Transverse colon (tissue), 4 donors: Measurements from ENCODE around the gene TMEM167A. TPM values are rescaled to one million over a fixed set of nuclear protein-coding genes. Genes with fewer than 3 reads are reported as not detected.

Experiments
- DNase-seq: peaks from one replicate; pipeline ENCODE4 v3.0.0-alpha.2; 2019
- H3K27ac ChIP-seq, 4 donors: fragments of 200-600 bp; sonication (generic); 2 replicates each; pipeline ENCODE4 v1.5.1; 2016 to 2018; ENCODE audit warnings: inconsistent platforms in 4 of 4
- H3K27me3 ChIP-seq: fragments of 200-600 bp; sonication (generic); 2 replicates; pipeline ENCODE4 v1.5.1; 2017; ENCODE audit warnings: inconsistent platforms
- H3K36me3 ChIP-seq, 4 donors: fragments of 200-600 bp; sonication (generic); 2 replicates each; pipeline ENCODE4 v1.5.1; 2017 to 2019; ENCODE audit warnings: inconsistent platforms in 4 of 4
- H3K4me1 ChIP-seq, 4 donors: fragments of 200-600 bp; sonication (generic); 2 replicates each; pipeline ENCODE4 v1.5.1; 2017 to 2020; ENCODE audit warnings: inconsistent platforms in 4 of 4
- H3K4me3 ChIP-seq, 4 donors: fragments of 200-600 bp; sonication (generic); 1 replicate in 1 of 4; 2 replicates in 3 of 4; pipeline versions ENCODE4 v1.5.1 to v1.6.1; 2017 to 2019; ENCODE audit warnings: inconsistent platforms in 4 of 4
- H3K9me3 ChIP-seq, 2 donors: fragments of 200-600 bp; sonication (generic); 2 replicates each; pipeline ENCODE4 v1.5.1; 2017 to 2019; ENCODE audit warnings: inconsistent platforms in 2 of 2
- CTCF ChIP-seq, 5 experiments: fragments of 200-600 bp in 3 of 5; fragments of 450-650 bp in 2 of 5; sonication (generic) in 3 of 5; IDR thresholded peaks; 1 replicate in 2 of 5; 2 replicates in 3 of 5; pipeline ENCODE4 v1.5.1; 2016 to 2017; ENCODE audit warnings: antibody characterized with exemption in 5 of 5, inconsistent platforms in 3 of 5, mild to moderate bottlenecking in 2 of 5, moderate library complexity in 1 of 5
- EP300 ChIP-seq: sonication (generic); formaldehyde crosslinking; IDR thresholded peaks from one replicate; pipeline ENCODE4 v1.6.1; 2017; ENCODE audit warnings: antibody characterized with exemption, low read depth
- POLR2A ChIP-seq: fragments of 450-650 bp; IDR thresholded peaks from one replicate; pipeline ENCODE4 v1.6.1; 2016; ENCODE audit warnings: antibody characterized with exemption, mild to moderate bottlenecking, moderate library complexity
- POLR2AphosphoS5 ChIP-seq, 3 donors: sonication (generic); formaldehyde crosslinking; IDR thresholded peaks; one replicate each; pipeline ENCODE4 v1.6.1; 2016; ENCODE audit warnings: antibody characterized with exemption in 3 of 3
- WGBS, 2 donors: methylation state at CpG; one replicate each; pipeline ENCODE4 v1.1.5; 2018; ENCODE audit warnings: low coverage in 1 of 2; 5-methylcytosine and 5-hydroxymethylcytosine counted together
- in situ Hi-C, 4 donors: fragments of 200-750 bp; cut with MboI; loops; one replicate each; pipeline versions ENCODE4 v1.15.0 to v1.15.1; 2017; ENCODE audit warnings: low sequenced_read_pairs in 3 of 4, low pct_ligation_motif_present in 1 of 4, low pct_unique_long_range_greater_than_20kb in 1 of 4
- intact Hi-C: fragments of 100-400 bp; cut with DNase I; formaldehyde crosslinking; loops from one replicate; pipeline ENCODE4 v1.15.1; 2023; ENCODE audit warnings: low total_unique reads
- total RNA-seq, 4 donors: library from RNA; depleted of rRNA; stranded (reverse); fragments of >200 nt; gene quantifications; one replicate each; pipeline ENCODE4 v1.1.0, GENCODE V29; 2016

The TMEM167A gene
- total RNA-seq, 4 donors from 2014 or later, result 7.0 to 42.9 (median 32.4) TPM

- Histone ChIP-seq H3K4me3 (no peak overlapping the region), H3K4me1 (no peaks in the 10 kb centered on the region), H3K9me3 (no peaks in the 10 kb centered on the region), H3K27me3 (no peaks in the 10 kb centered on the region), H3K27ac (no peak overlapping the region), H3K36me3 (peaks cover 0 to 8% (median 0%) of the 10 kb centered on the region in 4 donors)
- 91 to 100% methylated on average over 3 to 4 of the region's 4 CpGs for WGBS, 2 donors
- DNase-seq, result no peak
- TF ChIP-seq POLR2AphosphoS5 (IDR thresholded peaks at IDR 0.05) (no peak), EP300 (no peak), POLR2A (no peak), CTCF (IDR thresholded peaks at IDR 0.05) (no peak)
- intact Hi-C loops, result no loop called here
- in situ Hi-C loops, result no loop called here
These were observed 26.4 kb downstream of the TMEM167A start for GRCh38 chr5:83050723-83051340.

DNA sequence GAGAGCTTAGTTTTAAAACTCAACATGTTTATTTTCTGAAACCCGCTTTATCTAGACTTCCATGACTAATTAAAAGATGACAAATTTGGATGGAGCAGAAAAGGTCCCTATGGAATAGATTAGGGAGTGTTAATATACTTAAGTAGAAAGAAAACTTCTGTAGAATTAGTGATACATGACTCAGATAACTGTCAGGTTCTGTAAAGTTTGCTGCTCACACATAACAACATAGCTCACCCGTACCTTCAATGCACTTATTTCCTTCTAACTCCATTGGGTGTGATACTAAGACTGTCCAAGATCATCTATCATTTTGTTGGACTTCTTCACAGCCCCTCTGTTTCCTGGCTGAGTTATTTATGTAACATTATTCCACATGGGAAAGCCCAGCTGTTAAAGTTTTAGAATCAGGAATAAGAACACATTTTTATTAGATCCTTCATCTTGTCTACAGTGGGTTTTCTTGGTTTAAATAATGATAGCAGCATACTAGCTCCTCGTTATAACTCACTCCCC is 27.8 kb downstream of the TMEM167A start:
- Histone ChIP-seq H3K27ac (no peak overlapping the region), H3K36me3 (peaks cover 0 to 4% (median 0%) of the 10 kb centered on the region in 4 donors), H3K9me3 (no peaks in the 10 kb centered on the region), H3K4me3 (no peak overlapping the region), H3K4me1 (no peaks in the 10 kb centered on the region), H3K27me3 (no peaks in the 10 kb centered on the region)
- in situ Hi-C loops (no loop called here), intact Hi-C loops (no loop called here)
- no peak for TF ChIP-seq EP300
- DNase-seq, result no peak
- 74 to 87% methylated on average over 3 of the region's 3 CpGs for WGBS, 2 donors

GRCh38 chr5:83048811-83049210 is 28.4 kb downstream of the TMEM167A start:
- no peak overlapping the region for H3K27ac ChIP-seq
- no peaks in the 10 kb centered on the region for H3K27me3 ChIP-seq
- TF ChIP-seq EP300, result no peak
- TF ChIP-seq POLR2A, result no peak
- TF ChIP-seq POLR2AphosphoS5 (IDR thresholded peaks at IDR 0.05), result no peak
- TF ChIP-seq CTCF (IDR thresholded peaks at IDR 0.05), result no peak
- 89 to 100% methylated on average over 1 to 2 of the region's 2 CpGs for WGBS, 2 donors
- H3K4me3 ChIP-seq, result no peak overlapping the region
- no peaks in the 10 kb centered on the region for H3K4me1 ChIP-seq
- peaks cover 0 to 4% (median 0%) of the 10 kb centered on the region in 4 donors for H3K36me3 ChIP-seq
- no peaks in the 10 kb centered on the region for H3K9me3 ChIP-seq
- in situ Hi-C loops, result no loop called here
- intact Hi-C loops, result no loop called here
- no peak for DNase-seq

- no peak for DNase-seq
- Histone ChIP-seq H3K4me1 (no peaks in the 10 kb centered on the region), H3K36me3 (peaks cover 0 to 4% (median 0%) of the 10 kb centered on the region in 4 donors), H3K27me3 (no peaks in the 10 kb centered on the region), H3K9me3 (no peaks in the 10 kb centered on the region), H3K27ac (no peak overlapping the region), H3K4me3 (no peak overlapping the region)
- in situ Hi-C loops (no loop called here), intact Hi-C loops (no loop called here)
- no peak for TF ChIP-seq EP300
- TF ChIP-seq POLR2A, result no peak
- TF ChIP-seq CTCF (IDR thresholded peaks at IDR 0.05), result no peak
- no peak for TF ChIP-seq POLR2AphosphoS5 (IDR thresholded peaks at IDR 0.05)
- 93 to 100% methylated on average over 3 of the region's 3 CpGs for WGBS, 2 donors
These were observed 28.9 kb downstream of the TMEM167A start for GRCh38 chr5:83048277-83048676.
